Esophagus muscularis mucosa (tissue), 4 donors: ENCODE results near the gene PBLD. TPM values are rescaled to one million over a fixed set of nuclear protein-coding genes. Genes with fewer than 3 reads are reported as not detected.
A peak's percentile ranks its signal among the peaks of the same experiment; 100 is the strongest.

Experiments
- DNase-seq: peaks from one replicate; pipeline ENCODE4 v3.0.0-alpha.2; 2017; ENCODE audit errors: extremely low spot score
- H3K27ac ChIP-seq, 4 donors: fragments of 200-600 bp; sonication (generic); replicated peaks in 1 of 4; 1 replicate in 3 of 4; 2 replicates in 1 of 4; pipeline ENCODE4 v1.5.1; 2016 to 2019; ENCODE audit warnings: mild to moderate bottlenecking in 1 of 4
- H3K27me3 ChIP-seq, 4 donors: fragments of 200-600 bp; sonication (generic); one replicate each; pipeline versions ENCODE4 v1.5.1 to v1.6.0; 2016 to 2019
- H3K36me3 ChIP-seq, 4 donors: fragments of 200-600 bp; sonication (generic); one replicate each; pipeline ENCODE4 v1.5.1; 2016 to 2019
- H3K4me1 ChIP-seq, 4 donors: fragments of 200-600 bp; sonication (generic); one replicate each; pipeline ENCODE4 v1.5.1; 2016 to 2019
- H3K4me3 ChIP-seq, 4 donors: fragments of 200-600 bp; sonication (generic); 1 replicate in 2 of 4; 2 replicates in 2 of 4; pipeline ENCODE4 v1.5.1; 2016 to 2019; ENCODE audit warnings: mild to moderate bottlenecking in 4 of 4, moderate library complexity in 1 of 4
- H3K9me3 ChIP-seq, 4 donors: fragments of 200-600 bp; sonication (generic); 1 replicate in 3 of 4; 2 replicates in 1 of 4; pipeline ENCODE4 v1.5.1; 2016 to 2019
- EP300 ChIP-seq: sonication (generic); formaldehyde crosslinking; IDR thresholded peaks from one replicate; pipeline ENCODE4 v1.6.1; 2017; ENCODE audit warnings: antibody characterized with exemption
- POLR2A ChIP-seq: fragments of 450-650 bp; IDR thresholded peaks from one replicate; pipeline ENCODE4 v1.6.1; 2017; ENCODE audit warnings: antibody characterized with exemption, moderate library complexity, mild to moderate bottlenecking, low read depth
- POLR2AphosphoS5 ChIP-seq, 2 donors: sonication (generic); formaldehyde crosslinking; IDR thresholded peaks; one replicate each; pipeline ENCODE4 v1.6.1; 2017; ENCODE audit warnings: antibody characterized with exemption in 2 of 2
- WGBS: methylation state at CpG from one replicate; pipeline ENCODE4 v1.1.5; 2018; 5-methylcytosine and 5-hydroxymethylcytosine counted together
- intact Hi-C: fragments of 100-400 bp; cut with DNase I; formaldehyde crosslinking; loops from one replicate; pipeline ENCODE4 v1.15.1; 2023
- total RNA-seq, 4 donors: library from RNA; depleted of rRNA; stranded (reverse); fragments of >200 nt; gene quantifications; one replicate each; pipeline versions ENCODE4 v1.1.0 to v1.2.1, GENCODE V29; 2016
- TF ChIP-seq, protein P1 (sequence below), 3 experiments: fragments of 200-600 bp in 2 of 3; fragments of 450-650 bp in 1 of 3; sonication (generic) in 2 of 3; IDR thresholded peaks; one replicate each; pipeline ENCODE4 v1.5.1; 2017 to 2019; ENCODE audit warnings: antibody characterized with exemption in 3 of 3, mild to moderate bottlenecking in 2 of 3, moderate library complexity in 1 of 3

PBLD gene
- total RNA-seq, 4 donors from 2014 or later, result 6.6 to 9.1 (median 7.4) TPM

- H3K4me3 ChIP-seq, result no peak overlapping the region
- no peak for DNase-seq
- 96% methylated on average over 3 of the region's 3 CpGs for WGBS
- no peaks in the 10 kb centered on the region for H3K9me3 ChIP-seq
- TF ChIP-seq POLR2A, result no peak
- no peak for TF ChIP-seq POLR2AphosphoS5 (IDR thresholded peaks at IDR 0.05)
- TF ChIP-seq, protein P1, sequence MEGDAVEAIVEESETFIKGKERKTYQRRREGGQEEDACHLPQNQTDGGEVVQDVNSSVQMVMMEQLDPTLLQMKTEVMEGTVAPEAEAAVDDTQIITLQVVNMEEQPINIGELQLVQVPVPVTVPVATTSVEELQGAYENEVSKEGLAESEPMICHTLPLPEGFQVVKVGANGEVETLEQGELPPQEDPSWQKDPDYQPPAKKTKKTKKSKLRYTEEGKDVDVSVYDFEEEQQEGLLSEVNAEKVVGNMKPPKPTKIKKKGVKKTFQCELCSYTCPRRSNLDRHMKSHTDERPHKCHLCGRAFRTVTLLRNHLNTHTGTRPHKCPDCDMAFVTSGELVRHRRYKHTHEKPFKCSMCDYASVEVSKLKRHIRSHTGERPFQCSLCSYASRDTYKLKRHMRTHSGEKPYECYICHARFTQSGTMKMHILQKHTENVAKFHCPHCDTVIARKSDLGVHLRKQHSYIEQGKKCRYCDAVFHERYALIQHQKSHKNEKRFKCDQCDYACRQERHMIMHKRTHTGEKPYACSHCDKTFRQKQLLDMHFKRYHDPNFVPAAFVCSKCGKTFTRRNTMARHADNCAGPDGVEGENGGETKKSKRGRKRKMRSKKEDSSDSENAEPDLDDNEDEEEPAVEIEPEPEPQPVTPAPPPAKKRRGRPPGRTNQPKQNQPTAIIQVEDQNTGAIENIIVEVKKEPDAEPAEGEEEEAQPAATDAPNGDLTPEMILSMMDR (IDR thresholded peaks at IDR 0.05), result no peak
- no peak for TF ChIP-seq EP300
- no peaks in the 10 kb centered on the region for H3K36me3 ChIP-seq
- no peak overlapping the region for H3K27ac ChIP-seq
- no peaks in the 10 kb centered on the region for H3K27me3 ChIP-seq
- H3K4me1 ChIP-seq, result peaks cover 0 to under 1% (median under 1%) of the 10 kb centered on the region in 4 donors
- intact Hi-C loops, result no loop called here
These were observed 95.6 kb downstream of the PBLD start for GRCh38 chr10:68237173-68237572.

DNA sequence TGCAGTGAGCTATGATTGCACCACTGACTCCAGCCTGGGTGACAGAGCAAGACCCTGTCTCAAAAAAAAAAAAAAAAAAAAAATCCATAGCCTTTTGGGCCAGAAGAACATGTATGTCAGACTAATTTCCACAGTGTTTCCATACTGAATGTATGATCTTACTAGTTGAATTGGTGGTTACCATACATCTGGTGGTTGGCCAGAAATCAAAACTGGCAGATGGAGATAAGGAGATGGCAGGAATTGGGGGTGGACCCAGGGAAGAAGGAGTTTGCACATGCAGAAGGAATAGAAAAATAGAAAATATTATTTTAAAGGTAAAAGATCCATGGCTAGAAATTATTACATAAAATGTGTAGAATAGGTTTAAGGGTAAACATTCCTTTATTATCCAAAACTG lies 97.1 kb downstream of the PBLD start:
- intact Hi-C loops, result no loop called here
- peak; percentile 2 for DNase-seq
- H3K4me1 ChIP-seq, result peaks cover 0 to 14% (median 12%) of the 10 kb centered on the region in 4 donors
- no peak overlapping the region for H3K4me3 ChIP-seq
- no peaks in the 10 kb centered on the region for H3K27me3 ChIP-seq
- no peaks in the 10 kb centered on the region for H3K36me3 ChIP-seq
- no peaks in the 10 kb centered on the region for H3K9me3 ChIP-seq
- TF ChIP-seq EP300 (no peak), POLR2AphosphoS5 (IDR thresholded peaks at IDR 0.05) (no peak), POLR2A (no peak)
- TF ChIP-seq, protein P1 (IDR thresholded peaks at IDR 0.05), result no peak
- no peak overlapping the region for H3K27ac ChIP-seq

DNA sequence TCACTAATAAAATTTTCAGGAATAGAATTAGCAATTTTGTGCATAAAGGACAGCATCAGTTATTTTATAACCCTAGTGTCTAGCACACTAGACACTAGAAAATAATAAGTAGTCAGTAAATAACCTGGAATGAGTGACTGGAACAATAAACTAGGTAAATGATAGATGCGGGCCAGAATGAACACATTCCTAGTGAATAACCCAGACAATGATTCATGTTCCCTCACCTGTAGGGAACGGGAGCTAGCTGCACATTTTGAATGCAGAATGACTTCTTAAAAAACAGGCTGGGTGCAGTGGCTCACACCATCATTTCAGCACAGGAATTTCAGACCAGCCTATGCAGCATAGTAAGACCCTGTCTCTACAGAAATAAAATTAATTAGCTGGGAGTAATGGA lies 97.6 kb downstream of the PBLD start:
- Histone ChIP-seq H3K4me3 (no peak overlapping the region), H3K27ac (no peak overlapping the region), H3K9me3 (no peaks in the 10 kb centered on the region), H3K27me3 (no peaks in the 10 kb centered on the region), H3K36me3 (no peaks in the 10 kb centered on the region), H3K4me1 (peaks cover 0 to 16% (median 13%) of the 10 kb centered on the region in 4 donors)
- WGBS, result 72% methylated on average over 2 of the region's 2 CpGs
- DNase-seq, result peak; percentile 45
- no peak for TF ChIP-seq POLR2A
- TF ChIP-seq POLR2AphosphoS5 (IDR thresholded peaks at IDR 0.05), result no peak
- TF ChIP-seq, protein P1 (IDR thresholded peaks at IDR 0.05), result no peak
- TF ChIP-seq EP300, result no peak
- intact Hi-C loops, result no loop called here

GRCh38 chr10:68233046-68233445 lies 99.7 kb downstream of the PBLD start:
- Histone ChIP-seq H3K27ac (no peak overlapping the region), H3K36me3 (no peaks in the 10 kb centered on the region), H3K27me3 (no peaks in the 10 kb centered on the region), H3K4me3 (no peak overlapping the region), H3K9me3 (no peaks in the 10 kb centered on the region), H3K4me1 (peaks cover 0 to 16% (median 13%) of the 10 kb centered on the region in 4 donors)
- TF ChIP-seq POLR2A, result no peak
- TF ChIP-seq, protein P1 (IDR thresholded peaks at IDR 0.05), result no peak
- TF ChIP-seq EP300, result no peak
- no peak for TF ChIP-seq POLR2AphosphoS5 (IDR thresholded peaks at IDR 0.05)
- intact Hi-C loops, result no loop called here
- peak; percentile 3 for DNase-seq
- 72% methylated on average over 3 of the region's 3 CpGs for WGBS

Other genes starting within 250 kb of the PBLD start
- gene MYPN, start 223.4 kb downstream of the PBLD start, total RNA-seq, result 1 to 10 TPM in 1 of 4 donors, under 1 TPM in 3; 0.50 to 1.5 (median 0.67) TPM
- not detected for gene ATOH7, start 100.8 kb downstream of the PBLD start, total RNA-seq
- gene HNRNPH3, start 864 bp downstream of the PBLD start, total RNA-seq, result 10 to 100 TPM; 41.3 to 81.8 (median 61.7) TPM
- 10 to 100 TPM; 14.8 to 26.2 (median 17.8) TPM for gene RUFY2, start 74.3 kb upstream of the PBLD start, total RNA-seq
- 1 to 10 TPM; 2.0 to 2.9 (median 2.6) TPM for gene DNA2, start 139.0 kb upstream of the PBLD start, total RNA-seq
- gene SLC25A16, start 194.6 kb upstream of the PBLD start, total RNA-seq, result 10 to 100 TPM; 11.0 to 20.3 (median 14.8) TPM
- 1 to 10 TPM; 6.9 to 9.6 (median 8.8) TPM for gene TET1, start 227.4 kb upstream of the PBLD start, total RNA-seq